K562 (cell line): Measurements from ENCODE around the gene CACNA2D2. TPM values are rescaled to one million over a fixed set of nuclear protein-coding genes. Genes with fewer than 3 reads are reported as not detected.

Experiments used
- ATF1 ChIP-seq, 2 experiments: fragments of 450-650 bp in 1 of 2; IDR thresholded peaks; 2 replicates each; pipeline ENCODE4 v1.6.1; 2016; ENCODE audit warnings: missing compliant biosample characterization in 1 of 2, missing genetic modification characterization in 1 of 2
- DLX4 ChIP-seq: fragments of 250-450 bp; sonication (Bioruptor Pico); IDR thresholded peaks from 2 replicates; pipeline ENCODE4 v1.6.1; 2021; ENCODE audit warnings: mild to moderate bottlenecking
- E2F5 ChIP-seq: sonication (generic); formaldehyde crosslinking; IDR thresholded peaks from 2 replicates; pipeline ENCODE4 v1.8.0; 2022; ENCODE audit warnings: mild to moderate bottlenecking, missing genetic modification reagents
- FOS ChIP-seq: IDR thresholded peaks from 3 replicates; pipeline ENCODE4 v1.6.1; 2011; ENCODE audit not compliant: insufficient read length; ENCODE audit errors: extremely low read depth
- MYNN ChIP-seq, 2 experiments: sonication (generic); formaldehyde crosslinking in 1 of 2; IDR thresholded peaks; 2 replicates each; pipeline versions ENCODE4 v1.5.0 to v1.6.1; 2016 to 2020; ENCODE audit warnings: antibody characterized with exemption in 1 of 2, missing genetic modification reagents in 1 of 2
- PHF21A ChIP-seq: fragments of 450-650 bp; IDR thresholded peaks from 2 replicates; pipeline ENCODE4 v1.6.1; 2017; ENCODE audit warnings: low read depth, borderline replicate concordance
- PPARD ChIP-seq: fragments of 250-450 bp; sonication (Bioruptor Pico); IDR thresholded peaks from 2 replicates; pipeline ENCODE4 v1.8.0; 2022; ENCODE audit warnings: inconsistent platforms, mild to moderate bottlenecking, moderate library complexity
- REST ChIP-seq, 2 experiments: fragments of 450-650 bp; formaldehyde crosslinking in 1 of 2; IDR thresholded peaks; 2 replicates each; pipeline versions ENCODE4 v1.4.0 to v1.6.1; 2014 to 2020; ENCODE audit warnings: mild to moderate bottlenecking in 2 of 2, borderline replicate concordance in 1 of 2, low read depth in 1 of 2
- SMAD3 ChIP-seq: fragments of 450-650 bp; formaldehyde crosslinking; conservative IDR thresholded peaks from 2 replicates; pipeline ENCODE4 v1.4.0; 2020; ENCODE audit warnings: mild to moderate bottlenecking
- ZFP1 ChIP-seq: fragments of 450-650 bp; formaldehyde crosslinking; IDR thresholded peaks from 2 replicates; pipeline ENCODE4 v1.4.0; 2020; ENCODE audit warnings: mild to moderate bottlenecking, mixed read lengths
- ZNF124 ChIP-seq: sonication (generic); formaldehyde crosslinking; IDR thresholded peaks from 2 replicates; pipeline ENCODE4 v1.8.1; 2022; ENCODE audit warnings: missing genetic modification reagents
- ZNF134 ChIP-seq: fragments of 250-450 bp; sonication (Bioruptor Pico); conservative IDR thresholded peaks from 2 replicates; pipeline ENCODE4 v1.4.0; 2020
- ZNF197 ChIP-seq: fragments of 200-800 bp; sonication (Bioruptor generic); IDR thresholded peaks from 2 replicates; pipeline ENCODE4 v1.6.1; 2016; ENCODE audit warnings: low read depth, missing genetic modification characterization, missing compliant biosample characterization
- ZNF277 ChIP-seq: fragments of 250-450 bp; sonication (Bioruptor Pico); IDR thresholded peaks from 2 replicates; pipeline ENCODE4 v1.8.0; 2022; ENCODE audit warnings: inconsistent platforms, mild to moderate bottlenecking, moderate library complexity, borderline replicate concordance
- ZNF551 ChIP-seq: fragments of 250-450 bp; sonication (Bioruptor Pico); IDR thresholded peaks from 2 replicates; pipeline ENCODE4 v1.5.0; 2021; ENCODE audit warnings: mild to moderate bottlenecking, moderate library complexity
- ZNF668 ChIP-seq: fragments of 250-450 bp; sonication (Bioruptor Pico); IDR thresholded peaks from 2 replicates; pipeline ENCODE4 v1.8.0; 2022; ENCODE audit warnings: mild to moderate bottlenecking, inconsistent platforms
- ZNF695 ChIP-seq: fragments of 450-650 bp; formaldehyde crosslinking; IDR thresholded peaks from 2 replicates; pipeline ENCODE4 v1.4.0; 2020; ENCODE audit warnings: mild to moderate bottlenecking, moderate library complexity
- polyA plus RNA-seq, 8 experiments: library from polyadenylated mRNA; depleted of rRNA in 4 of 8; stranded (reverse) in 5 of 8; unstranded in 3 of 8; fragments of >200 nt; fragmentation: Nextera tagmentation in 2 of 8; fragmentation: Illumina TruSeq in 1 of 8; extraction: Ambion mirVana in 2 of 8; extraction: Trizol in 1 of 8; gene quantifications; 2 replicates each; pipeline versions ENCODE4 v1.2.1 to v1.2.3, GENCODE V29; 2011 to 2014; ENCODE audit warnings: inconsistent platforms in 1 of 8, missing spikeins in 1 of 8
- total RNA-seq, 7 experiments: library from RNA; depleted of rRNA in 6 of 7; stranded (reverse); fragments of >200 nt in 6 of 7; fragmentation: Illumina TruSeq in 2 of 7; extraction: Trizol in 2 of 7; gene quantifications; 2 replicates each; pipeline versions ENCODE4 v1.2.1 to v1.2.3, GENCODE V29; 2011 to 2021; ENCODE audit warnings: low replicate concordance in 1 of 7

The CACNA2D2 gene
- total and polyA plus RNA-seq, 9 of the 15 experiments (the other 6 are each of a cell fraction or from before 2014, with no cell fraction given) = 0.11 to 0.58 (median 0.36) TPM; not detected in 2

GRCh38 chr3:50337175-50337861 lies 166.1 kb downstream of the CACNA2D2 start (continued):
- TF ChIP-seq ZNF124 = no peak
- no peak for TF ChIP-seq REST (IDR thresholded peaks at IDR 0.05; ENCODE audit: borderline replicate concordance)
- 0 out of 2 replicates have a peak, but pooled peaks have one; percentile 42 for TF ChIP-seq REST (CRISPR knock-in tag; IDR thresholded peaks at IDR 0.05; ENCODE audit: low read depth)
- TF ChIP-seq SMAD3 (CRISPR knock-in tag) = no peak
- TF ChIP-seq PPARD (CRISPR knock-in tag) = no peak
- TF ChIP-seq DLX4 = no peak
- TF ChIP-seq ZNF197 = 0 out of 2 replicates have a peak, but pooled peaks have one; percentile 17
- TF ChIP-seq ZNF668 = no peak
- TF ChIP-seq ZNF277 (CRISPR knock-in tag) = no peak
- no peak for TF ChIP-seq ZNF551 (CRISPR knock-in tag)
- TF ChIP-seq PHF21A = no peak
- TF ChIP-seq E2F5 (CRISPR knock-in tag) = no peak
- TF ChIP-seq ATF1 (CRISPR knock-in tag; IDR thresholded peaks at IDR 0.05) = no peak
- peak; percentile 84 for TF ChIP-seq ATF1 (tag; IDR thresholded peaks at IDR 0.05)
- TF ChIP-seq MYNN (IDR thresholded peaks at IDR 0.05) = no peak; the same call in 1 of the 2 replicates
- no peak for TF ChIP-seq MYNN (CRISPR knock-in tag; IDR thresholded peaks at IDR 0.05)
- TF ChIP-seq ZNF695 (CRISPR knock-in tag) = no peak
- TF ChIP-seq ZNF134 (CRISPR knock-in tag) = no peak
- TF ChIP-seq FOS = no peak
- no peak for TF ChIP-seq ZFP1 (CRISPR knock-in tag)
